ENCODE results near the gene PATL2.
"Not testable (repeated sequence)": the region's sequence is repeated elsewhere in the genome, so short reads cannot be mapped to it uniquely, and the experiment has no call there.

The PATL2 gene

DNA sequence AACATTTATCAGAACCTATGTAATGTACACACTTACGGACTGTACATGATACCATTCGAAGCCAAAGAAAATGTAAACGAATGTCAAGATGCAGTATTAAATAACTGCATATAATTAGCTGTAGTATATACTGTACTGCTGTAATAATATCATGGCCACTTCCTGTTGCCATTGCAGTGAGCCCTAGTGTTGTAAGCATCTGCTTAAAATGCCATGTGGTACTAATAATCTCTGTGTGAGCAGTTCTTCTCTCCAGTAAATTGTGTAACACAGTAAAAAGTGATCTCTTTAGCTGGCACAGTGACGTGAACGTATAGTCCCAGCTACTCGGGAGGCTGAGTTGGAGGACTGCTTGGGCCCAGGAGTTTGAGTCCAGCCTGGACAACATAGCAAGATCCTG, 56.3 kb downstream of the PATL2 start:
- Histone ChIP-seq H3K4me1 (ENCODE audit: control insufficient read depth, insufficient read depth, low read length) (no peaks in the 10 kb centered on the region), H3K27me3 (ENCODE audit: control insufficient read depth, insufficient read depth, low read length) (no peaks in the 10 kb centered on the region), H3K4me3 (ENCODE audit: low read length) (no peak overlapping the region), H3K9me3 (ENCODE audit: control insufficient read depth, low read length) (no peaks in the 10 kb centered on the region), H3K36me3 (ENCODE audit: control insufficient read depth, insufficient read depth, low read length) (no peaks in the 10 kb centered on the region), H3K9ac (ENCODE audit: low read length) (no peak overlapping the region)

DNA sequence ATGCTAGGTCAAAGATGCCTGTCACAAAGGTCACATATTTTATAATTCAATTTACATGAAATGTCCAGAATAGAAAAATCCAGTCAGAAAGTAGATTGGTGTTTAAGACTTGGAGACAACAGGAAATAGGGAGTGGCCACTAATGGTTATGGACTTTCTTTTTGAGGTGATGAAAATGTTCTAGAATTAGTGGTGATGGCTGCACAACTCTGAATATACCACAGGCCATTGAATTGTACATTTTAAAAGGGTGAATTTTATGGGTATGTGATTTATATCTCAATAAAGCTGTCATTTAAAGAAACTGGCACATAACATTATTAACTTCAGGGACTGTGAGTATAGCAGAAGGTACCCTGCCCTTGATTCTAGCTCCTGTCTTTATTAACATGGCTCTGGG, 63.5 kb downstream of the PATL2 start:
- Histone ChIP-seq H3K36me3 (ENCODE audit: control insufficient read depth, insufficient read depth, low read length) (peaks cover 5% of the 10 kb centered on the region), H3K9me3 (ENCODE audit: control insufficient read depth, low read length) (no peaks in the 10 kb centered on the region), H3K4me3 (ENCODE audit: low read length) (no peak overlapping the region), H3K27me3 (ENCODE audit: control insufficient read depth, insufficient read depth, low read length) (no peaks in the 10 kb centered on the region), H3K9ac (ENCODE audit: low read length) (no peak overlapping the region), H3K4me1 (ENCODE audit: control insufficient read depth, insufficient read depth, low read length) (no peaks in the 10 kb centered on the region)

GRCh38 chr15:44647036-44647435, 64.1 kb downstream of the PATL2 start:
- no peak overlapping the region for H3K9ac ChIP-seq (ENCODE audit: low read length)
- H3K36me3 ChIP-seq (ENCODE audit: control insufficient read depth, insufficient read depth, low read length), result peaks cover 5% of the 10 kb centered on the region
- no peaks in the 10 kb centered on the region for H3K4me1 ChIP-seq (ENCODE audit: control insufficient read depth, insufficient read depth, low read length)
- H3K9me3 ChIP-seq (ENCODE audit: control insufficient read depth, low read length), result no peaks in the 10 kb centered on the region
- H3K4me3 ChIP-seq (ENCODE audit: low read length), result no peak overlapping the region
- H3K27me3 ChIP-seq (ENCODE audit: control insufficient read depth, insufficient read depth, low read length), result no peaks in the 10 kb centered on the region

- Histone ChIP-seq H3K36me3 (ENCODE audit: control insufficient read depth, insufficient read depth, low read length) (peaks cover 5% of the 10 kb centered on the region), H3K4me3 (ENCODE audit: low read length) (no peak overlapping the region), H3K9me3 (ENCODE audit: control insufficient read depth, low read length) (no peaks in the 10 kb centered on the region), H3K9ac (ENCODE audit: low read length) (no peak overlapping the region), H3K4me1 (ENCODE audit: control insufficient read depth, insufficient read depth, low read length) (no peaks in the 10 kb centered on the region), H3K27me3 (ENCODE audit: control insufficient read depth, insufficient read depth, low read length) (no peaks in the 10 kb centered on the region)
Observed at GRCh38 chr15:44646460-44646859, 64.7 kb downstream of the PATL2 start.

- Histone ChIP-seq H3K27me3 (ENCODE audit: control insufficient read depth, insufficient read depth, low read length) (no peaks in the 10 kb centered on the region), H3K4me1 (ENCODE audit: control insufficient read depth, insufficient read depth, low read length) (no peaks in the 10 kb centered on the region), H3K4me3 (ENCODE audit: low read length) (no peak overlapping the region), H3K9me3 (ENCODE audit: control insufficient read depth, low read length) (no peaks in the 10 kb centered on the region), H3K9ac (ENCODE audit: low read length) (no peak overlapping the region), H3K36me3 (ENCODE audit: control insufficient read depth, insufficient read depth, low read length) (no peaks in the 10 kb centered on the region)
Observed at GRCh38 chr15:44641651-44642050, 69.5 kb downstream of the PATL2 start.

DNA sequence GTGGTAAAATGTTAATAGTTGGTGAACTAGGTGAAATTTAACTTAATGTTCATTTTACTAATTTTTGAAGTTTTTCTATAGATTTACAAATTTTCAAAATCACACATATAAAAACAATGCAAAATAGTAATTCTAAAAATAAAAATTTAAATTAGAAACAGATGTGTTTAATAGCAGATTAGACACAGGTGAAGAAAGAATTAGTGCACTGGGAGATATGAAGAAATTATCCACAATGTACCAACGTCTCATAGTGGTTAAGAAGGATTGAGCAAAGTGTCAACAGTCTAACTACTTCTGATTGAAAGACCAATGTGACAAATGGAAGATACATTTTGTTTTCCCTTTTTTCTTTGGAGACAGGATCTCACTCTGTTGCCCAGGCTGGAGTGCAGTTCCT, 74.1 kb downstream of the PATL2 start:
- H3K4me3 ChIP-seq (ENCODE audit: low read length), result no peak overlapping the region
- H3K27me3 ChIP-seq (ENCODE audit: control insufficient read depth, insufficient read depth, low read length), result no peaks in the 10 kb centered on the region
- no peaks in the 10 kb centered on the region for H3K4me1 ChIP-seq (ENCODE audit: control insufficient read depth, insufficient read depth, low read length)
- no peak overlapping the region for H3K9ac ChIP-seq (ENCODE audit: low read length)
- no peaks in the 10 kb centered on the region for H3K9me3 ChIP-seq (ENCODE audit: control insufficient read depth, low read length)
- no peaks in the 10 kb centered on the region for H3K36me3 ChIP-seq (ENCODE audit: control insufficient read depth, insufficient read depth, low read length)

DNA sequence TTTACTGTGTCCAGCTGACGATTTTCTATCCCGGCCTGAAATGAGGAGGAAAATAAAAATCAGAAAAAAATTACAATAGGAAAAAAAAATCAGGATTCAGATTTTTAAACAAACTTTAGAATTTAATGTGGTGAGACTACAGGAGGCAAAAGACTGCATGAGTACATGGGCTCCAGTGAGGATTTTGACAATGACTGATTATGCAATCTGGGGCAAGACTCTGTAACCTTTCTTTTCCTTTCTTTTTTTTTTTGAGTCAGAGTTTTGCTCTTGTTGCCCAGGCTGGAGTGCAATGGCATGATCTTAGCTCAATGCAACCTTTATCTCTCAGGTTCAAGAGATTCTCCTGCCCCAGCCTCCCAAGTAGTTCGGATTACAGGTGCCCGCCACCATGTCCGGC, 77.5 kb downstream of the PATL2 start:
- no peaks in the 10 kb centered on the region for H3K27me3 ChIP-seq (ENCODE audit: control insufficient read depth, insufficient read depth, low read length)
- no peaks in the 10 kb centered on the region for H3K36me3 ChIP-seq (ENCODE audit: control insufficient read depth, insufficient read depth, low read length)
- H3K4me3 ChIP-seq (ENCODE audit: low read length), result no peak overlapping the region
- H3K9ac ChIP-seq (ENCODE audit: low read length), result no peak overlapping the region
- no peaks in the 10 kb centered on the region for H3K9me3 ChIP-seq (ENCODE audit: control insufficient read depth, low read length)
- H3K4me1 ChIP-seq (ENCODE audit: control insufficient read depth, insufficient read depth, low read length), result no peaks in the 10 kb centered on the region

DNA sequence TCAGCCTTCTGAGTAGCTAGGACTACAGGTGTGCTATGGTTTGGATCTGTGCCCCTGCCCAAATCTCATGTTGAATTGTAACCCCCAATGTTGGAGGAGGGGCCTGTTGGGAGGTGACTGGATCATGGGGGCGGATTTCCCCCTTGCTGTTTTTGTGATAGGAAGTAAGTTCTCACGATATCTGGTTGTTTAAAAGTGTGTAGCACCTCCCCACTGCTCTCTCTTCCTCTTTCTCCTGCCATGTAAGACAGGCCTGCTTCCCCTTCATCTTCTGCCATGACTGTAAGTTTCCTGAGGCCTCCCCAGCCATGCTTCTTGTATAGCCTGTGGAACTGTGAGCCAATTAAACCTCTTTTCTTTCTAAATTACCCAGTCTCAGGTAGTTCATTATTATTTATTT, 85.8 kb downstream of the PATL2 start:
- not testable (repeated sequence) for H3K9ac ChIP-seq (ENCODE audit: low read length); H3K27me3 ChIP-seq (ENCODE audit: control insufficient read depth, insufficient read depth, low read length); H3K36me3 ChIP-seq (ENCODE audit: control insufficient read depth, insufficient read depth, low read length); H3K4me1 ChIP-seq (ENCODE audit: control insufficient read depth, insufficient read depth, low read length); H3K9me3 ChIP-seq (ENCODE audit: control insufficient read depth, low read length); H3K4me3 ChIP-seq (ENCODE audit: low read length)

GRCh38 chr15:44623178-44623577, 87.9 kb downstream of the PATL2 start:
- Histone ChIP-seq H3K27me3 (ENCODE audit: control insufficient read depth, insufficient read depth, low read length) (no peaks in the 10 kb centered on the region), H3K9ac (ENCODE audit: low read length) (no peak overlapping the region), H3K9me3 (ENCODE audit: control insufficient read depth, low read length) (no peaks in the 10 kb centered on the region), H3K4me1 (ENCODE audit: control insufficient read depth, insufficient read depth, low read length) (no peaks in the 10 kb centered on the region), H3K4me3 (ENCODE audit: low read length) (no peak overlapping the region), H3K36me3 (ENCODE audit: control insufficient read depth, insufficient read depth, low read length) (peaks cover 3% of the 10 kb centered on the region)

- peaks cover 6% of the 10 kb centered on the region for H3K36me3 ChIP-seq (ENCODE audit: control insufficient read depth, insufficient read depth, low read length)
- no peaks in the 10 kb centered on the region for H3K4me1 ChIP-seq (ENCODE audit: control insufficient read depth, insufficient read depth, low read length)
- H3K27me3 ChIP-seq (ENCODE audit: control insufficient read depth, insufficient read depth, low read length), result no peaks in the 10 kb centered on the region
- H3K4me3 ChIP-seq (ENCODE audit: low read length), result no peak overlapping the region
- no peak overlapping the region for H3K9ac ChIP-seq (ENCODE audit: low read length)
- H3K9me3 ChIP-seq (ENCODE audit: control insufficient read depth, low read length), result no peaks in the 10 kb centered on the region
Observed at GRCh38 chr15:44620081-44620480, 91.0 kb downstream of the PATL2 start.

- peaks cover 11% of the 10 kb centered on the region for H3K36me3 ChIP-seq (ENCODE audit: control insufficient read depth, insufficient read depth, low read length)
- H3K9ac ChIP-seq (ENCODE audit: low read length), result no peak overlapping the region
- no peaks in the 10 kb centered on the region for H3K9me3 ChIP-seq (ENCODE audit: control insufficient read depth, low read length)
- H3K4me1 ChIP-seq (ENCODE audit: control insufficient read depth, insufficient read depth, low read length), result no peaks in the 10 kb centered on the region
- no peaks in the 10 kb centered on the region for H3K27me3 ChIP-seq (ENCODE audit: control insufficient read depth, insufficient read depth, low read length)
- no peak overlapping the region for H3K4me3 ChIP-seq (ENCODE audit: low read length)
Observed at GRCh38 chr15:44616974-44617373, 94.1 kb downstream of the PATL2 start.

All from mucosa of stomach (tissue), 1 donor.